ENCODE data around the gene SAPCD1.

Gene SAPCD1

DNA sequence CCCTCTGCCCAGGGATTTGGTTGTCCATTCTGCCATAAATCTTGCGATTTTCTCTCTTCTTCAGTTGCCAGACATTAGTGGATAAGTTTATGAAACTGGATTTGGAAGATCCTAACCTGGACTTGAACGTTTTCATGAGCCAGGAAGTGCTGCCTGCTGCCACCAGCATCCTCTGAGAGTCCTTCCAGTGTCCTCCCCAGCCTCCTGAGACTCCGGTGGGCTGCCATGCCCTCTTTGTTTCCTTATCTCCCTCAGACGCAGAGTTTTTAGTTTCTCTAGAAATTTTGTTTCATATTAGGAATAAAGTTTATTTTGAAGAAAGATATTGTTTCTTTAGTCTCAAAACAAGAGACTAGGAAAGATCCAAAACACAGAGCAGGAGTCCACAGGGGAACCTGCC is at the start of gene SAPCD1:
Gene SAPCD1, plus strand, starts transcription at position 301 of the 400 bp plus-strand sequence. CDS start 399 bp downstream, outside the sequence.
- DNase-seq: no peak

DNA sequence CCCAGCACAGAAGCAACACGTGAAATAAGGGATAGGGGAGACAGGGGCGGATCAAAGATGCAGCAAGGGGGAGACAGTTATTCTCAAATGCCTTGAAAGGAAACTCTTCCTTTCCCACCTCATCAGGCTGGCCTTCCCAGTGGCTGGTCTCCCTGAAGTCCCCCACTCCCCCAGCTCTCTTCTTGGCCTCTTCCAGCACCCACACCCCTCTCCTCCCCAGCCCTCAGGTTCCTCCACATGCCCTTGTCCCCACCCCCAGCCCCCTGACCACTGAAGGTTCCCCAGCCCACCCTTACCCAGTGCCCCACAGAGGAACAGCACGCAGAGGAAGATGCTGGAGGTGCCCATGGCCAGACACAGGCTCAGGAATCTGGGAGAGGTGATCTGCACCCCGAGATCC is 49.0 kb upstream of the SAPCD1 start:
- DNase-seq: no peak

DNA sequence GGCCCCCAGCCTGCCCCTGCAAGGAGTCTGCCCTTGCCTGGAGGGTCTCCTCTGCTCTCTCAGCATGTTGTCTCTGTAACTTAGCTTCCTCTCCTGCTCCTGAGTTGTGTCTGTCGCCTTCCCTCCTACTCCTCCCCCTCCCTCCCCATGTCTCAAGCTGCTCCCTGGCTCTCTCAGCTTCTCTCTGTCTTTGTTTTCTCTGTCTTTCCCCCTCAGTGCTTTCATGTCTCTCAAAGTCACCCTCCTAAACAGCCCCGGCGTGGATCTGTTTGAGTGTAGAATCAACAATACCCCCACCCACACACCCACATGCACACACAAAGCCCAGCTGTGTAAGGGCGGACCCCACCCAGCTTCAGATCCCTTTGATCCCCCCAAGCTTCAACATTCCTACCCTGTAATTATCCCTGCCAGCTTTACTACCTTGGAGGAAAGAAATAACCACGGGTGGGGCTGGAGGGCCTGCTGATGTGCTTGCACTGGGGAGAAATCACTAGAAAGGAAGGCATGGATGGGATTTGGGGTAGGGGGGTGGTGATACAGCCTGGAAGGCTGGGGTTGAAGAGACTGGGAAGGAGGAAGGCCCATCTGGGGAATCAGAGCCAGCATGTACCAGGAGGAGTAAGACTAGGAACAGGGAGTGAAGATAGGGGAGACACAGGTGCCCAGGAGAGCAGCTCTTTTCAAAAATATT is 48.3 kb upstream of the SAPCD1 start:
- no peak for DNase-seq

DNA sequence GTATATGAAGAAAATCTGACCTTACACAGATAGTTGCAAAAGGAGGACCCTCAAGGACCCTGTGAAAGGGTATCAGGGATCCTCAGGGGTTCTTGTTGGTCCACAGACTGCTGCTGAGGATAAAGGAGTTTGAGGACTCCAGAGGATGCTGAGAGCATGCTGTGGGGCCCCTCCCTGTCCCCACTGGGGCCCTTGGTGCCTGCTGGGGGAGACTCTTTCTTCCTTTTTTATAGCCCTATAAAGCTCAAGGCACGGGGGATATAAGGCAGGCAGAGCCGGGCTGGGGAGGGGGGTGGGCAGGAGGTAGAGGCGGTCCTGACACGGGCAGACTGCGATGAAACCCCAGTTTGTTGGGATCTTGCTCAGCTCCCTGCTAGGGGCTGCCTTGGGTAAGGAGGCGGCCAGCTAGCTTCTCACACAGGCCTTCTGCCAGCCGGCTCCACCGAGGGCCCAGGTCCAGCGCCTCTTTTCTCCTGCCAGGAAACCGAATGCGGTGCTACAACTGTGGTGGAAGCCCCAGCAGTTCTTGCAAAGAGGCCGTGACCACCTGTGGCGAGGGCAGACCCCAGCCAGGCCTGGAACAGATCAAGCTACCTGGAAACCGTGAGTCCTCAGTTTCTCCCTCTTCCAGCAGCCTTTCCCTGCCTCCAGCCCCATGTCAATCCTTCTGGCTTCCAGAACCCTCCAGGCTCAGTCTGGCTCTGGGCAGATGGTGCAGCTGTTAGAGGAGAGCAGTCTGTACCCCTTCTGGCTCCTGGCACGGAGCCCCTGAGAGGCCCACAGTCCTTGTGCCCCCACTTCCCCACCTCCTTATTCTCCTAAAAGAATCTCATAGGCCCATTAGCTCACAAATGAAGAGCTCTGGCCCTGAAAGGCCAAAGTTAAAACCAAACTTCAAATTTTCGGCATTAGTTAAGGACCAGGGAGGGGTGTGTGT is 47.2 kb upstream of the SAPCD1 start, which contains the start of gene LY6G6D:
Gene LY6G6D, plus strand, starts transcription at position 327 of the 937 bp plus-strand sequence. Its CDS starts 8 bp downstream, at position 335.
- DNase-seq: no peak

DNA sequence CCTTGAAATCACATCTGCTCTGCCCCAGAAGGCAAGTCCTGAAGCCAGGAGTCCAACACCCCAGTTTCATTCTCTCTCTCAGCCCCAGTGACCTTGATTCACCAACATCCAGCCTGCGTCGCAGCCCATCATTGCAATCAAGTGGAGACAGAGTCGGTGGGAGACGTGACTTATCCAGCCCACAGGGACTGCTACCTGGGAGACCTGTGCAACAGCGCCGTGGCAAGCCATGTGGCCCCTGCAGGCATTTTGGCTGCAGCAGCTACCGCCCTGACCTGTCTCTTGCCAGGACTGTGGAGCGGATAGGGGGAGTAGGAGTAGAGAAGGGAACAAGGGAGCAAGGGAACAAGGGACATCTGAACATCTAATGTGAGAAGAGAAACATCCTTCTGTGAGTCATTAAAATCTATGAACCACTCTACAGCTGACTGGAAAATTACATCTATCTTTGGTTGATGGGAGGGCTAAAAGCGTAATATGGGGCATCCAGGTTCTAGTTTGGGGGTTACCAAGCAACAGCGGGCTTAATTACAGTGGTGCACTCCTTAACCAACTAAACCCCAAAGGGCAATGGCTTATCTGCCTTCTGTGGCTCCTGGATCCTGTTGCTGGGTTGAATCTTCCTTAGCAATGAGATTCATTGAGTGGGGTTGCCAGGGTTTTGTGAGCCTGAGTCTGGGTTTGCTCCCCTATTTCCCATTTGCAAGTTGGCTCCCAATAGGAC is 44.8 kb upstream of the SAPCD1 start:
- DNase-seq: no peak

DNA sequence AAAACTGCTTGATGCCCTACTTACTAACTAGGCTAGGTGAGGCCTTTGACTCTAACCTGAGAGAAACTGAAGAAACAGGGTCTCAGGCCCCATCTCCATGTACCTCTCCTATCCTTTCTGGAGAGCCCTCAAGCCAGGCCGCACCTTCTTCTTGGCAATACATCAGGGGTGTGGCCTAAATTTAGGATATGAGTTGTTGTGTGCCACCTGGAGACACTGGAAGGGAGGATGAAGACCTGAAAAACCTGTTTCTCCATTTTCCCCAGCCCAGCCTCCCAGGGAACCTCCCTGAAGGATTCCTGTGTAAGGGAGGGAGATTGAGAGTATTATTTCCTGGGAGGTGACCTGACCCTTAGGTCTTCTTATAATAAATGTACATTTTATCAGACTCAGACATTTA is 44.2 kb upstream of the SAPCD1 start:
- no peak for DNase-seq

DNA sequence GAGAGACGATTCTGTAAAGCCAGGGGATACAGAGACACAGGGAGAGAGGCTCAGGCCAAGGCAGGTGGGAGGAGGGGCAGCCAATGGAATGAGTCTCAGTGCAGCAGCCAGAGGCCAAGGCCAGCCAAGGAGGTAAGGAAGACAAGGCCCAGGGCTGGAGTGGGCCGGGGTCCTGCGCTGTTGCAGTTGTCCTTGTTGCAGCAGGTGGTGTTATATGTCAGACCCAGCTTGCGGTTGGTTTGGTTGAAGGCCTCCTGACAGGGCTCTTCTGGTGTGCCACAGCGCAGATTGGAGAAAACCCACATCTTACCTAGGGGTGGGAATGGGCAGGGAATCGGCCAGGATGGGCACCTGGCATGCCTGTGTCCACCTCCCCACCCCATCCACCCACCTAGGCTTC is 43.5 kb upstream of the SAPCD1 start:
- no peak for DNase-seq

DNA sequence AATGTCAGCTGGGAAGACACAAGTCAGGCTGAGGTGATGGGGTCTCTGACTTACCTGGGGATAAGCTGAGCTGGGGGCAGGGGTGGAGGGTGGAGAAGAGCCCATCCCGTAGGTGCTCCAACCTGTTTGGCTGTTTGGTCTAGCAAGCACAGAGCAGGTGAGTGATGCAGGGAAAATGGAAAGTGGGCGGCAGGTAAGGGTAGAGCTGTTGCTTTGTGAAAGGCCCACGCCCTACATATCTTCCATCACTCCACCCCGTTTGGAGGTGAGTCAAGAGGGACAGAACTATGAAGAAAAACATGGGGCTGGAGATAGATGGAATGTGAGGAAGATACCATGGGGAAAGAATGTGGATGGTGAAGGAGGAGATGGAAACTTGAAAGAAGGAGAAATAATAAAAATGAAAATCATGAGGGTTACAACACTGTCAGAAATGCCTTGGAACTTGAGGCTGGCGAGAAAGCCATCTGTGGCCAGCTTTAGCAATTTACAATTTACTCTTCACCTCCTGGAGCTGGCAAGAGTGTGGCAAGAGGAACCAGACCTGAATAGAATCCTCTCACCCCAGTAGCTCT is 42.2 kb upstream of the SAPCD1 start:
- no peak for DNase-seq

DNA sequence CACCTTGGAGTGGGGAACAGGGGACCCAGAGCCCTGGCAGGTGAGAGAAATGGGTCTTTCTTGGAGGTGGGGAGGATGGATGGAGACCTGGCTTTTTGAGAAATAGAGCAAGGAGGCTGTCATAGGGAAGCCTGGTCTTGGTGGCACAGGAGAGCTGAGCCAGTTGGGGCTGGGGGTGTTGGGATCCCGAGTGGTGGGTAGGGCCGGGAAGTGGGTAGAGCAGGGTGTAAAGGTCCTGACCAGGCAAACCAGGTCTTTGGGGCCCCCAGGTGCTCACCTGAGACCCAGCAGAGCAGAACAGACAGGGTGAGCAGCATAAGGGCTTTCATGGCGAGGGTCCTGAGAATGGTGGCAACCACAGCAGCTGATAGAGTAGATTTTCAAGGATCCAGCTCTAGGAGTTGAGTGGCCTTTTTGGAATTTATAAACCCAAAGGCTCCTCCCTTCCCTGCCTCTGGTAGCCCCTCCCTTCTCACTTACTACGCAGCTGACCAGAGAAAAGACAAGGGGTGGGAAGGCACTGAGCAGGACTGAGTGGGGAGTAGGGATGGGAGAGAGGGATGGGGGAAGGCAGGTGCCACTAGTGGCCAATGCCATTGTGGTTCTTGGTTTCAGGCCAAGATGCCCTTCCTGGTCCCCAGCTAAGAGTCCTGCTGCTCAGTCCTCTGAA is 41.0 kb upstream of the SAPCD1 start, which contains the start of gene LY6G6C:
Gene LY6G6C, minus strand, starts transcription at position 396 of the 670 bp plus-strand sequence. Its CDS starts 67 bp downstream, at position 329.
- no peak for DNase-seq

DNA sequence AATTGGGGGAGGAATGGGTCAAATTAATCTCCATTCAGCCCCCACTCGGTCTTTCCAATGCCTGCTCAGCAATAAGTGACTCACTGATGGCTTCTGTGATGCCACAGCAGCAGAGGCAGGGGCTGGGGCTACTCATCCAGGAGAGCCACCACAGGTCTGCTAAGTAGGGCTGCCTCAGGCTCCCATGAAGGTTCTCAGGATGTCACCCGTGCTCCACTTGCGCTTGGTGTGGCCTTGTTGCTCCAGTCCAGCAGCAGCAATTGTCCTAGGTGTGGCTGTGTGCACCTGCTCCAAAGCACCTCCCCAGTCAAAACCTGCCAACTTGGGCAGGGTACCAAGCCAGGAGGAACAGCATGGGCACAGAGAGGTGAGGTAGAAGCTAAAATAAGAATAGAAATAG is 40.3 kb upstream of the SAPCD1 start:
- no peak for DNase-seq

DNA sequence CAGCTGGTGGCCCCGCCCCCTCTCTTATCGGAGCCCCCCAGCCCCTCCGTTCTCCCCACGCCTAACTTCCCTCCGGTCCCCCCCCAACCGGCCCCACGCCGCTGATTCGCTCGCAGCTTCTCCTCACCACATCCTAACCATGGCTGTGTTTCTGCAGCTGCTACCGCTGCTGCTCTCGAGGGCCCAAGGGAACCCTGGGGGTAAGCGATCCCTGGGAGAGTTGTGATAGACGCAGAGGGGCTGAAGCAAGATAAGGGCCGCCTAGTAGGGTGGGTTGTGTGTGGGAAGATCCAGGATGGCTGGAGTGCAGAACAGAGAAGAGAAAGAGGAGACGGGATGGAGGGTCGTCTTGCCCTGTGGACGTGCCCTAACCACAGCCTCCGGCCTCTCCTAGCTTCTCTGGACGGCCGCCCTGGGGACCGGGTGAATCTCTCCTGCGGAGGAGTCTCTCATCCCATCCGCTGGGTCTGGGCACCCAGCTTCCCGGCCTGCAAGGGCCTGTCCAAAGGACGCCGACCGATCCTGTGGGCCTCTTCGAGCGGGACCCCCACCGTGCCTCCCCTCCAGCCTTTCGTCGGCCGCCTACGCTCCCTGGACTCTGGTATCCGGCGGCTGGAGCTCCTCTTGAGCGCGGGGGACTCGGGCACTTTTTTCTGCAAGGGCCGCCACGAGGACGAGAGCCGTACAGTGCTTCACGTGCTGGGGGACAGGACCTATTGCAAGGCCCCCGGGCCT is 39.0 kb upstream of the SAPCD1 start, which contains the start of gene MPIG6B:
Gene MPIG6B, plus strand, starts transcription at position 129 of the 735 bp plus-strand sequence. Its CDS starts 11 bp downstream, at position 140.
- DNase-seq: no peak

DNA sequence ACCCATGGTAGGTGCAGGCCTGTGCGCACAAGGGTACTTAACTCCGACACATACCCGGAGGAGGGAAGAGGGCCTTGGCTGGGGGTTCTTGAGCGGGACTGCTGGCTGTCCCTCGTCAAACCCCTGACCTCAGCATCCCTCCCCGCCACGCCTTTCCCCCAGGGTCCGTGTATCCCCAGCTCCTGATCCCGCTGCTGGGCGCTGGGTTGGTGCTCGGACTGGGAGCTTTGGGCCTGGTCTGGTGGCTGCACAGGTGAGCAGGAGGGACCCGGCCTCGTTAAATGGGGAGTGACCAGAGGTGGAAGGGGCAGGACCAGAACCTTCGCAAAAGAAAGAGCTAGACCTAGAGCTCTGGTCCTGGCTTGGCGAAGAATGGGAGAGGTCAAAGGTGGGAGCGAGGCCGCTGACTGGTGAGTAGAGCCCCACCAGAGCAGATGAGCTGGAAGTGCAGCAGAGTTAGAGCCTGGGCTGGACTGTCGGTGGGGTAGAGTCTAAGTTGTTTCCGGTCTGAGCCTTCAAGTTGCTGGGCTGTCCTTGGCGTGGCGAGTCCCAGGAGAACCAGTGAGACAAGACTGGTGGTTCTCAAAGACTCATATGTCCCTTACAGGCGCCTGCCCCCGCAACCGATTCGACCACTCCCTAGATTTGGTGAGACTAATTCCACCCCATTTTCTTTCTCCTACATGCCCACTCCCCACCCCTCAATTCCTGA is 38.3 kb upstream of the SAPCD1 start:
- DNase-seq: no peak

DNA sequence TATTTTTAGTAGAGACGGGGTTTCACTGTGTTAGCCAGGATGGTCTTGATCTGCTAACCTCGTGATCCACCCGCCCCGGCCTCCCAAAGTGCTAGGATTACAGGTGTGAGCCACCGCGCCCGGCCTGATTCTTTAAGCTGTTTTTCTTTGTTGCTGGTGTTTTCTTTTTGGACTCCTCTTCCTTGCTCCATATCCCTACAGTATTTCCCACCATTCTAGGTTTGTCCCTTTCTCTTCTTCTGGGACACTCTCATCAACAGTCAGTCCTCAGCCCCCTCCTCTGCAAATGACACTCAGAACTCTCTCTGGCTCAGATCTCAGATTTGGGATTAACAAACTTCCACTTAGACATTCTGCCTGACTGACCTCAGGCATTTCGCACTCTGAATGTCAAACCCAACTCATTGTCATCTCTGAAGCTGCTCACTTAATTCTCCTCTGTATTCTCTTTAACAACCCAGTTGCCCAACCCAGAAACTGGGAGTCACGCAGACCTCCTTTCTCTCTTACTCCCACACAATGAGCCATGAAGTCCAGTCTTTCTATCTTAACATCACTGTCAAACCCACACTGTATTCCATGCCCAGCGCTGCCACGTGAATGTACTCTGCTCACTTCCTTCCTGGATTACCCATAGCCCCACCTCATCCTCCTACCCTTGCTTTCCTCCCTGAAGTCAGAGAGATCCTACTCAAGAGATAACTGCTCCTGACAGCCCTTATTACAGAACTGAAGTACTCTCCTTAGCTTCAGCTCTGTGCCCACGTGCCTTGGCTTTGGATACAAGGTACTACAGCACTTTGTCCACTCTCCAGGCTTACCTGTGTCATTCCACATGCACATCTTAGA is 36.7 kb upstream of the SAPCD1 start:
- no peak for DNase-seq

DNA sequence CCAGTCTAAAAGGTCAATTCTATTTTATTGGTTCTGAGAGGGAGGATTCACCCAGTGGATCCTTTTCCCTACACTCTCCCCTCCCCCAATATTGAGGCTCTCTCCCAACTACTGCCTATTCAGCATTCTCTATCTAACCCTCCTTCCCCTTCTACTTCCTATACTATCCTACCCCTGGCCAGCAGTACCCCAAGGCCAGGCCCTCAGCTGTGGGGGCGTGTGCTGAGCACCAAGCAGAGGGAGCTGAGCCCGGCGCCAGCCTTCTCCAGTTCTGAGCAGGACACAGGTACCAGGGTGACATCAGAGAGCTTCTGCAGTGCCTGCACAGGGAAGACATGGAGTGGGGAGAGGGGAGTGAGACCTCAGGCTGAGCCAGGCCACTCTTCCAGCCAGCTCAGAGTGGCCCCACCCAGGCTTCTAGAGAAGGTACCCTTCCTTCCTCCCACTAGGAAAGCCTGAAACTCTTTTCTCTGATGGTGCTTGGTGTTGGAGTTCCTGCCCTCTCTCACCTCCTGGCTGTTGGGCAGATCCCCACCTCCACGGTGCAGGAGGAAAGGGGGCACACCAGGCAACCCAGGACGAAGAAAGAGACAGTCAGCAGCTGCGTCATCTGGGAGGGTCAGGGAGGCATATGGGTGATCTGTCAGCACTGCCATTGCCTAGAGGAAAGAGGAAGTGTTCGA is 35.3 kb upstream of the SAPCD1 start:
- no peak for DNase-seq

DNA sequence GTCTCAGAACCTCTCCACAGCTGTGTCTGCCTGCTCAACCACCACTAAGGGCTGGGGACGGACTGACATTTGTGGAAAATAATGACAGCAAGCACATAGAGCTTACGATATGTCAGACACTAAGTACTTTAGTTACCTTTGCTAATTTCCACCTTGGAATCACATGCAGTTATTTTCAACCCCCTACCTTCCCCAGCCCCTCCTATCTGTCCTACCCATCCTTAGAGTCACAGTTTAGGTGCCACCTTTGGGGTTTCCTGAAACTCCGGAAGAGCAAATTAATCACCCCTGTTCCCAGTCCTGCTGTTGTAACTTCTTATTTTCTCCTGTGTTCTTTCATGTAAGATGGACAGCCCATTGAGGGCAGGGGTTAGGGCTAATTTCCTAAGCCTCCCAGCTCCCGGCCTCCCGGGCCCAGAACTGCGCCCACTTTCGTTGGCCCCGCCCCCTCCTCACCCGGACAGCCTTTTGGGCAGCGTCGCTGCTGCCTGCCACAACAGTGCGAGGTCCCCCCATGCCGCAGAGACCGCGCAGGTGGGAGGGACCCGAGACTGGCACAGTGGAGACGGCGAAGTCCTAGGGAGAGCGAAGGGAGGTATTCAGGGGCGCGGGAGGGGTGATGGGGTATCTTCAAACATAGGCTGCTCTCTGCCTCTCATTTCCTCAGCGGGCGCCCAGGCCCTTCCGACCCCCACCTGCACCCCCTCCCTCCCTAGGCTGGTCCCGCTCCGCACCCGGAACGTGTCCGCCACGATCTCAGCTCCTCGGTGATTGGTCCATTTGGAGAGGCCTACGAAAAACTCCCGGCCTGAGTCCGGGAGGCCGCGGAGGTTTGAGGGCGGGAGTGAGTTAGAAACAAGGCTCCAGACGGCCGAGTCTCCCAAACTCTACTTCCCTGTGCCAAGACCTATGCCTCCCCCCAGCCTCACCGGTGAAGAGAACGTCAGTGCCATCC is 34.5 kb upstream of the SAPCD1 start:
- DNase-seq: no peak

DNA sequence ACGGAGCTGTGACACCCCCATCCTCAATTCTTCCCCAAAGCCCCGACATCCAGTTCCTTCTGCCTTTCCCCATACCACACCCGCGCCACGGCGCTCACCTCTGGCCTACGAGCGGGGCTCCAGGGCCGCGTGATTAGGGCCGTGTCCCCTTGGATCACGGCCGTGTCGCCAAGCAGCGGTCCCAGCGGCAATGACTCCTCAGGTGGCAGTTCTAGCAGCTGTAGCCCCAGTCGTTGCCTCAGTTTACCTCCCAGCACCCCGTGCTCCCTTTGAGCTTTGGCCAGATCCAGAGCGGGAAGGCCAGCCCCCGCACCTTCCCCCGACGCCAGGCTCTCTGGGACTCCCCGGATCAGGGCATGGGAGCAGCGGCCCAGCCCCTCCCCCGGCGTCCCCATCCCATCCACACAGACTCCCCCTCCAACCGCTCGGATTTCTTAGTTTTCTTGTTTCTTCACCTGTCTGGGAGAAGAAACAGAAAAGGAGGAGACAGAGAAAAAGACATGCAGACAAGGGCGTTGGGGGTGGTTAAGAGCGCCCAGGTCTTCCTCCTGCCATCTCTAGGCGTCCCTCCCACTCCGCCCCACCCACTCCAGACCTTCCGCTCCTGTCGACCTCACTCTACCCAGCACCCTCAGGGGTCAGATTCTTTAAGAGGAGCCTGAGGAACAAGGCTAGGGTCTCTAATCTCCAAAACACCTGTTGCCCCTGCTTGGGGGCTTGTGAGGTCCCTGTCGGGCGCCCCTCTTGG is 33.5 kb upstream of the SAPCD1 start, which contains the start of gene DDAH2:
Gene DDAH2, minus strand, starts transcription at position 533 of the 748 bp plus-strand sequence. Its CDS starts 138 bp downstream, at position 395.
- DNase-seq: no peak

DNA sequence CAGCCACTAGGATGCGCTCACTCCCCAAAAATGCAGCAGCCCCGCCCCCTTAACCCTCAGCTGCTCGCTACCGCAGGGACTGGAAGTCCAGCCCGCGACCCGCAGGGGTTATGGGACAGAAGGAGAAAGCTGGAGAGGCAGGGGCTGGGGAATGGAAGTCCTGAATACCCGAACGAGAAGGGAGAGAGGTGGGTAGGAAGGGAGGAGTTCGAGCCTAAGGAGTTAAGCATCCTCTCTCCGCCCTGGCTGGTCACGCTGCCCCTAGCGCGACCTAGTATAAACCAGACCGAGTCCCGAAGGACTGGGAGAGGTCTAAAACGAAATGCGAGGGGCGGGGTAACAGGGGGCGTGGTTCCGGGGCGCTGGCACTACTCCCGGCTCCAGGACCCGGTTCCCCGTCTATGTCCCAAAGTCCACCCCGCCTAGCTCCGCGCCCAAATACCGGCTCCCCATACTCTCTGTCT is 32.9 kb upstream of the SAPCD1 start:
- DNase-seq: peak; percentile 12

Measured in NCI-H1048 (cell line).